B cell (primary cell): ENCODE measurements around the gene TOR1A. TPM values are rescaled to one million over a fixed set of nuclear protein-coding genes. Genes with fewer than 3 reads are reported as not detected.

ENCODE experiments used
- ATAC-seq: fragments of 200-7000 bp; cut with Tn5 transposase; one replicate; pipeline ENCODE4 v1.10.0; 2021; ENCODE audit warnings: low read depth, mild to moderate bottlenecking, moderate number of reproducible peaks, moderate library complexity
- CTCF ChIA-PET: fragments of 350-600 bp; sonication (Branson Sonifier 250); formaldehyde crosslinking; loops from one replicate; lab custom pipeline; 2021; ENCODE audit warnings: antibody characterized with exemption, inconsistent platforms; lab: Charles Lee
- POLR2A ChIA-PET: fragments of 350-600 bp; sonication (Branson Sonifier 250); formaldehyde crosslinking; loops from one replicate; lab custom pipeline; 2021; ENCODE audit warnings: antibody characterized with exemption; lab: Charles Lee
- DNase-seq: peaks from one replicate; pipeline ENCODE4 v3.0.0; 2013
- H2AFZ ChIP-seq: 2 replicates; pipeline ENCODE4 v1.6.1; 2012; ENCODE audit warnings: mild to moderate bottlenecking, low read depth, low read length; ENCODE audit not compliant: insufficient read depth, poor library complexity, severe bottlenecking
- H3K27ac ChIP-seq, 2 donors: 1 replicate in 1 of 2; 2 replicates in 1 of 2; pipeline ENCODE4 v1.5.1; 2012 to 2013; ENCODE audit warnings: low read length in 2 of 2, mild to moderate bottlenecking in 2 of 2, moderate library complexity in 1 of 2
- H3K27me3 ChIP-seq, 4 experiments: fragments of 200-600 bp in 1 of 4; sonication (generic) in 1 of 4; replicated peaks in 1 of 4; 1 replicate in 2 of 4; 2 replicates in 2 of 4; pipeline versions ENCODE4 v1.6.1 to v1.7.0; 2013 to 2016; ENCODE audit warnings: low read length in 3 of 4, mild to moderate bottlenecking in 2 of 4, mixed read lengths in 1 of 4, moderate library complexity in 1 of 4; ENCODE audit not compliant: insufficient read depth in 4 of 4, control insufficient read depth in 3 of 4; ENCODE audit errors: control extremely low read depth in 1 of 4
- H3K36me3 ChIP-seq, 2 experiments: replicated peaks in 1 of 2; 1 replicate in 1 of 2; 2 replicates in 1 of 2; pipeline versions ENCODE4 v1.6.1 to v1.7.1; 2013; ENCODE audit warnings: low read length in 1 of 2; ENCODE audit not compliant: insufficient read depth in 2 of 2, control insufficient read depth in 1 of 2; ENCODE audit errors: control extremely low read depth in 1 of 2, extremely low read depth in 1 of 2
- H3K4me1 ChIP-seq, 2 donors: fragments of 200-600 bp in 1 of 2; sonication (generic) in 1 of 2; 1 replicate in 1 of 2; 2 replicates in 1 of 2; pipeline versions ENCODE4 v1.5.1 to v1.6.1; 2013 to 2017; ENCODE audit warnings: low read length in 2 of 2; ENCODE audit not compliant: control insufficient read depth in 2 of 2, insufficient read depth in 2 of 2
- H3K4me2 ChIP-seq: replicated peaks from 2 replicates; pipeline ENCODE3; 2012; ENCODE audit warnings: mild to moderate bottlenecking, low read depth, low read length; ENCODE audit not compliant: poor library complexity, severe bottlenecking
- H3K4me3 ChIP-seq, 5 experiments: fragments of 200-600 bp in 1 of 5; sonication (generic) in 1 of 5; 1 replicate in 3 of 5; 2 replicates in 2 of 5; pipeline versions ENCODE4 v1.5.1 to v1.7.0; 2011 to 2016; ENCODE audit warnings: low read length in 4 of 5, mild to moderate bottlenecking in 4 of 5, low read depth in 2 of 5, control low read depth in 1 of 5, moderate library complexity in 1 of 5; ENCODE audit not compliant: insufficient read depth in 1 of 5; ENCODE audit errors: control extremely low read depth in 1 of 5, extremely low read depth in 1 of 5
- H3K79me2 ChIP-seq: fragments of 200-600 bp; sonication (generic); one replicate; pipeline ENCODE4 v1.6.0; 2016; ENCODE audit warnings: low read length; ENCODE audit not compliant: control insufficient read depth, insufficient read depth
- H3K9ac ChIP-seq: fragments of 200-600 bp; sonication (generic); 2 replicates; pipeline ENCODE4 v1.6.1; 2017; ENCODE audit warnings: mild to moderate bottlenecking, low read length, moderate library complexity
- H3K9me3 ChIP-seq, 3 donors: one replicate each; pipeline versions ENCODE4 v1.6.1 to v1.7.1; 2013; ENCODE audit warnings: low read length in 2 of 3; ENCODE audit not compliant: control insufficient read depth in 2 of 3, insufficient read depth in 1 of 3; ENCODE audit errors: control extremely low read depth in 1 of 3
- H4K20me1 ChIP-seq: 2 replicates; pipeline ENCODE4 v1.6.0; 2012; ENCODE audit warnings: mild to moderate bottlenecking, low read length; ENCODE audit not compliant: insufficient read depth, control insufficient read depth, poor library complexity, severe bottlenecking
- H3K27ac Mint-ChIP-seq: one replicate; pipeline ENCODE4 v1.8.0; 2021; ENCODE audit warnings: mixed read lengths
- H3K27me3 Mint-ChIP-seq: one replicate; pipeline ENCODE4 v1.8.0; 2021; ENCODE audit warnings: mixed read lengths
- H3K4me1 Mint-ChIP-seq: one replicate; pipeline ENCODE4 v1.8.0; 2021; ENCODE audit warnings: mixed read lengths
- H3K4me3 Mint-ChIP-seq: one replicate; pipeline ENCODE4 v1.8.0; 2021; ENCODE audit warnings: mixed read lengths
- H3K9me3 Mint-ChIP-seq: one replicate; pipeline ENCODE4 v1.8.0; 2022; ENCODE audit warnings: mixed read lengths; ENCODE audit not compliant: insufficient read depth
- EZH2 ChIP-seq: IDR thresholded peaks from 2 replicates; pipeline ENCODE4 v1.6.1; 2012; ENCODE audit warnings: borderline replicate concordance, low read depth, mild to moderate bottlenecking, moderate library complexity, low read length; ENCODE audit not compliant: insufficient read depth, poor library complexity, severe bottlenecking
- WGBS: methylation state at CpG from one replicate; pipeline ENCODE4 v1.1.5; 2013; ENCODE audit warnings: missing lambda C conversion rate; ENCODE audit not compliant: insufficient coverage; 5-methylcytosine and 5-hydroxymethylcytosine counted together
- intact Hi-C: fragments of 100-400 bp; cut with micrococcal nuclease; formaldehyde crosslinking; loops from one replicate; pipeline ENCODE4 v1.10.0; 2022
- polyA plus RNA-seq: library from polyadenylated mRNA; depleted of rRNA; stranded (reverse); fragments of >200 nt; gene quantifications from 2 replicates; pipeline ENCODE4 v1.2.3, GENCODE V29; 2012
- total RNA-seq, 2 donors: library from RNA; stranded (reverse); fragments of 120-200 nt in 1 of 2; gene quantifications; 1 replicate in 1 of 2; 2 replicates in 1 of 2; pipeline versions ENCODE4 v1.2.3 to v1.2.4, GENCODE V29; 2013 to 2022
- TF ChIP-seq, protein P1 (sequence below): fragments of 200-600 bp; IDR thresholded peaks from one replicate; pipeline ENCODE4 v1.8.0; 2022; ENCODE audit warnings: antibody characterized with exemption, mild to moderate bottlenecking

TOR1A gene
- total and polyA plus RNA-seq, 2 donors (not counting 1 experiment from before 2014, with no cell fraction given), result 28.6 to 30.3 TPM

DNA sequence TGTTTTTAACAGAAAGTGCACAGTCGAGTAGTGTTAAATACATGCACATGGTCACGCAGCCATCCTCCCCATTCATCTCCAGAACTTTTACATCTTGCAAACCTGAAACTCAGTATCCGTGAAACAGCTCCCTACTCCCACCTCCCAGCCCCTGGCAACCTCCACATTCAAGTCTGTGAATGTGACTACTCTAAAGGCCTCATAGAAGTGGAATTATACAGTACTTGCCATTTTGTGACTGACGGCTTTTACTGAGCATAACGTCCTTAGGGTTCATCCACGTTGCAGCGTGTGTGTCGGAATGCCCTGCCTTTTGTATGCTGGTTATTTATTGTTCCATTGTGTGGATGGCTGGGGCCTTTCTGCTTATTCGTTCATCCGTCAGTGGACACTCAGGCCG, 47.1 kb upstream of the TOR1A start:
- H3K4me3 ChIP-seq, result no peak overlapping the region
- H2AFZ ChIP-seq, result no peak overlapping the region
- peaks cover 6% of the 10 kb centered on the region for H3K79me2 ChIP-seq
- H3K4me3 Mint-ChIP-seq, result no peak overlapping the region
- H3K4me1 ChIP-seq, result peaks cover 8 to 12% of the 10 kb centered on the region in 2 donors
- ChIA-PET POLR2A (no interaction called here), CTCF (no interaction called here)
- H3K9me3 ChIP-seq, result no peaks in the 10 kb centered on the region
- H3K9me3 Mint-ChIP-seq, result no peaks in the 10 kb centered on the region
- no peaks in the 10 kb centered on the region for H3K27me3 ChIP-seq
- H3K4me2 ChIP-seq, result no peak overlapping the region
- TF ChIP-seq EZH2, result no peak
- TF ChIP-seq, protein P1, sequence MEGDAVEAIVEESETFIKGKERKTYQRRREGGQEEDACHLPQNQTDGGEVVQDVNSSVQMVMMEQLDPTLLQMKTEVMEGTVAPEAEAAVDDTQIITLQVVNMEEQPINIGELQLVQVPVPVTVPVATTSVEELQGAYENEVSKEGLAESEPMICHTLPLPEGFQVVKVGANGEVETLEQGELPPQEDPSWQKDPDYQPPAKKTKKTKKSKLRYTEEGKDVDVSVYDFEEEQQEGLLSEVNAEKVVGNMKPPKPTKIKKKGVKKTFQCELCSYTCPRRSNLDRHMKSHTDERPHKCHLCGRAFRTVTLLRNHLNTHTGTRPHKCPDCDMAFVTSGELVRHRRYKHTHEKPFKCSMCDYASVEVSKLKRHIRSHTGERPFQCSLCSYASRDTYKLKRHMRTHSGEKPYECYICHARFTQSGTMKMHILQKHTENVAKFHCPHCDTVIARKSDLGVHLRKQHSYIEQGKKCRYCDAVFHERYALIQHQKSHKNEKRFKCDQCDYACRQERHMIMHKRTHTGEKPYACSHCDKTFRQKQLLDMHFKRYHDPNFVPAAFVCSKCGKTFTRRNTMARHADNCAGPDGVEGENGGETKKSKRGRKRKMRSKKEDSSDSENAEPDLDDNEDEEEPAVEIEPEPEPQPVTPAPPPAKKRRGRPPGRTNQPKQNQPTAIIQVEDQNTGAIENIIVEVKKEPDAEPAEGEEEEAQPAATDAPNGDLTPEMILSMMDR, result no peak
- DNase-seq (no peak), ATAC-seq (no peak)
- WGBS, result 94% methylated on average over 5 of the region's 11 CpGs
- H3K4me1 Mint-ChIP-seq, result peaks cover 5% of the 10 kb centered on the region
- H3K27me3 Mint-ChIP-seq, result no peaks in the 10 kb centered on the region
- no peak overlapping the region for H3K9ac ChIP-seq
- intact Hi-C loops, result no loop called here
- H3K27ac ChIP-seq, result no peak overlapping the region
- H4K20me1 ChIP-seq, result no peaks in the 10 kb centered on the region
- H3K36me3 ChIP-seq, result peaks cover 0 to 35% of the 10 kb centered on the region in 2 experiments
- no peak overlapping the region for H3K27ac Mint-ChIP-seq

DNA sequence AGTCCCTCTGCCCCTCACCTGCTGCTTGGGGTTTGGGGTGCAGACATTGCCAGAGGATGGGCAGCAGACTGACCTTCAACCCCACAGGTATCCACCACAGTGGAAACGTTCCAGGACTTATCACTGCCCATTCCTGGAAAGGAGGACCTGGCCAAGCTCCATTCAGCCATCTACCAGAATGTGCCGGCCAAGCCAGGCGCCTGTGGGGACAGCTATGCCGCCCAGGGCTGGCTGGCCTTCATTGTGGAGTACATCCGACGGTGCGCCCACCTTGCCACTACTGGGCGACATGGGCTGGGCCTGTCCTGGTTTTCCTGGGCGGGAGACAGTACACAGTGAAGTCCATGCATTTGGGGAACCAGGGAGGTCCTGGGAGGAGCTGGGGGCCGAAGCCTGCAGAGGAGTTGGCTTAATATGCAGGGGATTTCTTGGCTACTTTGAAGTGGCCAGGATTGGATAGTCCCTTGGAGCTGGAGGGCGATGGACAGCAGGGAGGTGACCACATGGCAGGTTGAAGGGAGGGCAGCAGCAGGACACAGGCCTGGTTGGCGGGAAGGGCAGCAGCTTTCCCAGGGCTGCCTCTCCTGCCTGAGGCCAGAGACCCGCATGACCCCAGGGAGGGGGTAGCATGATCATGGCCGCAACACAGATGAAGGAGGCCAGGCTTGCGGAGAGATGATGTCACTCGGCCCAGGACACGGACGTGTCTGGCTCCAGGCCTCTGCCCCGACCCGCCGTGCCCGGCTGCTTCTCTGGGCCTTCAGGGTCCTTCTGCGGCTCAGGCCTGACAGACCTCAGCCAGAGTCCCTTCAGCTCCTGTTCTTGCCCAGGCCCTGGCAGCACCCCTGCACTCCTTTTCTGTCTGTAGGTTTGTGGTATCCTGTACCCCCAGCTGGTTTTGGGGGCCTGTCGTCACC, 45.9 kb upstream of the TOR1A start:
- no peak for ATAC-seq
- peaks cover 8 to 12% of the 10 kb centered on the region in 2 donors for H3K4me1 ChIP-seq
- 98% methylated on average over 24 of the region's 24 CpGs for WGBS

More for the DNA sequence above, 45.9 kb upstream of the TOR1A start:
- Histone ChIP-seq H3K4me2 (peak overlapping the region; percentile 44), H3K9me3 (no peaks in the 10 kb centered on the region), H2AFZ (no peak overlapping the region), H3K27me3 (no peaks in the 10 kb centered on the region), H3K27ac (peak overlapping the region in 1 of 2 donors; percentile 36), H3K4me3 (no peak overlapping the region), H3K9ac (no peak overlapping the region), H3K36me3 (peaks cover 3 to 30% of the 10 kb centered on the region in 2 experiments), H3K79me2 (peaks cover 6% of the 10 kb centered on the region), H4K20me1 (no peaks in the 10 kb centered on the region)
- Mint-ChIP-seq H3K9me3 (no peaks in the 10 kb centered on the region), H3K27me3 (no peaks in the 10 kb centered on the region), H3K4me3 (no peak overlapping the region), H3K27ac (peak overlapping the region; percentile 50), H3K4me1 (peaks cover 9% of the 10 kb centered on the region)
- TF ChIP-seq, protein P1, result no peak
- TF ChIP-seq EZH2, result no peak
- no peak for DNase-seq
- CTCF ChIA-PET, result interaction anchor here (0.6 kb wide), 1 partner anchor 16 kb away, joined by 3 read pairs; no protein-coding TSS in a partner anchor
- intact Hi-C loops, result no loop called here
- POLR2A ChIA-PET, result no interaction called here
